ENCODE results near the gene SLC1A1. TPM values are rescaled to one million over a fixed set of nuclear protein-coding genes. Genes with fewer than 3 reads are reported as not detected.

Gene SLC1A1
- total RNA-seq, 1 experiment from 2014 or later = 2.9 TPM

- CTCF ChIA-PET = no interaction called here
- H3K9me3 ChIP-seq (ENCODE audit: insufficient read depth, low read depth) = no peaks in the 10 kb centered on the region
- H3K36me3 ChIP-seq (ENCODE audit: low read depth) = no peaks in the 10 kb centered on the region
- no peaks in the 10 kb centered on the region for H3K9me2 ChIP-seq (ENCODE audit: insufficient read depth)
- no peak overlapping the region for H3K27ac ChIP-seq
- TF ChIP-seq EZH2 (IDR thresholded peaks at IDR 0.05; ENCODE audit: low read depth) (no peak), CTCF (conservative IDR thresholded peaks at IDR 0.05) (no peak)
- H2AFZ ChIP-seq = no peak overlapping the region
- no peak for DNase-seq
- H4K20me1 ChIP-seq (ENCODE audit: insufficient read depth) = no peaks in the 10 kb centered on the region
- H3K4me3 ChIP-seq = no peak overlapping the region
- 0 out of 2 replicates have a peak, but pooled peaks cover 6% of the 10 kb centered on the region for H3K4me1 ChIP-seq (replicated peaks; ENCODE audit: insufficient read depth)
- intact Hi-C loops (cut with micrococcal nuclease; ENCODE audit: unreplicated experiment) = no loop called here
- no peak overlapping the region for H3K4me2 ChIP-seq
- no peaks in the 10 kb centered on the region for H3K79me2 ChIP-seq (ENCODE audit: low read depth)
- no peaks in the 10 kb centered on the region for H3K27me3 ChIP-seq (ENCODE audit: insufficient read depth, low read depth)
- no peaks in the 10 kb centered on the region for H3F3A ChIP-seq (ENCODE audit: insufficient read depth, low read depth)
- POLR2A ChIA-PET (ENCODE audit: unreplicated experiment) = interaction anchor here (0.6 kb wide), 1 partner anchor 270 kb away, joined by 3 read pairs; no protein-coding TSS in a partner anchor
- BruUV-seq (replicated peaks) = no TSS peak
Observed at GRCh38 chr9:4515958-4516375, 25.7 kb downstream of the SLC1A1 start.

GRCh38 chr9:4517274-4517673 lies 27.0 kb downstream of the SLC1A1 start:
- peak in 1 of 2 experiments; percentile 44 for DNase-seq
- Histone ChIP-seq H3K9me2 (ENCODE audit: insufficient read depth) (no peaks in the 10 kb centered on the region), H3K27ac (no peak overlapping the region), H3K27me3 (ENCODE audit: insufficient read depth, low read depth) (no peaks in the 10 kb centered on the region), H3K4me1 (replicated peaks; ENCODE audit: insufficient read depth) (0 out of 2 replicates have a peak, but pooled peaks cover 6% of the 10 kb centered on the region), H3K4me3 (no peak overlapping the region), H2AFZ (no peak overlapping the region), H3K36me3 (ENCODE audit: low read depth) (no peaks in the 10 kb centered on the region), H3K4me2 (no peak overlapping the region), H3F3A (ENCODE audit: insufficient read depth, low read depth) (no peaks in the 10 kb centered on the region), H3K9me3 (ENCODE audit: insufficient read depth, low read depth) (no peaks in the 10 kb centered on the region), H4K20me1 (ENCODE audit: insufficient read depth) (no peaks in the 10 kb centered on the region), H3K79me2 (ENCODE audit: low read depth) (no peaks in the 10 kb centered on the region)
- TF ChIP-seq CTCF (conservative IDR thresholded peaks at IDR 0.05) (no peak), EZH2 (IDR thresholded peaks at IDR 0.05; ENCODE audit: low read depth) (no peak)
- ChIA-PET CTCF (no interaction called here), POLR2A (ENCODE audit: unreplicated experiment) (no interaction called here)
- no TSS peak for BruUV-seq (replicated peaks)
- intact Hi-C loops (cut with micrococcal nuclease; ENCODE audit: unreplicated experiment) = no loop called here

- no peaks in the 10 kb centered on the region for H3K36me3 ChIP-seq (ENCODE audit: low read depth)
- H3K27me3 ChIP-seq (ENCODE audit: insufficient read depth, low read depth) = no peaks in the 10 kb centered on the region
- H4K20me1 ChIP-seq (ENCODE audit: insufficient read depth) = no peaks in the 10 kb centered on the region
- no peaks in the 10 kb centered on the region for H3K79me2 ChIP-seq (ENCODE audit: low read depth)
- H3K4me1 ChIP-seq (replicated peaks; ENCODE audit: insufficient read depth) = 0 out of 2 replicates have a peak, but pooled peaks cover 6% of the 10 kb centered on the region
- H3K4me2 ChIP-seq = no peak overlapping the region
- POLR2A ChIA-PET (ENCODE audit: unreplicated experiment) = interaction anchor here (0.6 kb wide), 1 partner anchor 28 kb away, joined by 3 read pairs; no protein-coding TSS in a partner anchor
- no peaks in the 10 kb centered on the region for H3K9me2 ChIP-seq (ENCODE audit: insufficient read depth)
- no peaks in the 10 kb centered on the region for H3F3A ChIP-seq (ENCODE audit: insufficient read depth, low read depth)
- no TSS peak for BruUV-seq (replicated peaks)
- no peaks in the 10 kb centered on the region for H3K9me3 ChIP-seq (ENCODE audit: insufficient read depth, low read depth)
- H3K4me3 ChIP-seq = no peak overlapping the region
- no peak overlapping the region for H2AFZ ChIP-seq
- CTCF ChIA-PET = no interaction called here
- DNase-seq = no peak
- intact Hi-C loops (cut with micrococcal nuclease; ENCODE audit: unreplicated experiment) = no loop called here
- TF ChIP-seq EZH2 (IDR thresholded peaks at IDR 0.05; ENCODE audit: low read depth) (no peak), CTCF (conservative IDR thresholded peaks at IDR 0.05) (no peak)
- H3K27ac ChIP-seq = no peak overlapping the region
Observed at GRCh38 chr9:4519604-4520003, 29.3 kb downstream of the SLC1A1 start.
